Ovary (tissue), 9 donors: ENCODE measurements around the gene PRDM16. TPM values are rescaled to one million over a fixed set of nuclear protein-coding genes. Genes with fewer than 3 reads are reported as not detected.

Source experiments
- DNase-seq, 5 donors: peaks; one replicate each; pipeline ENCODE4 v3.0.0-alpha.2; 2019 to 2020
- H3K27ac ChIP-seq, 2 donors: fragments of 200-600 bp; one replicate each; pipeline versions ENCODE4 v1.5.1 to v1.8.0; 2019 to 2022
- H3K27me3 ChIP-seq: fragments of 200-600 bp; one replicate; pipeline ENCODE4 v1.8.0; 2022
- H3K36me3 ChIP-seq: fragments of 200-600 bp; sonication (generic); one replicate; pipeline ENCODE4 v1.5.1; 2019
- H3K4me1 ChIP-seq: one replicate; pipeline ENCODE4 v1.8.1; 2013; ENCODE audit warnings: mild to moderate bottlenecking, moderate library complexity; ENCODE audit not compliant: insufficient read depth
- H3K4me3 ChIP-seq: fragments of 200-600 bp; sonication (generic); one replicate; pipeline ENCODE4 v1.5.1; 2017
- H3K9me3 ChIP-seq, 2 donors: fragments of 200-600 bp in 1 of 2; sonication (generic) in 1 of 2; one replicate each; pipeline versions ENCODE4 v1.5.1 to v1.8.1; 2013 to 2019; ENCODE audit warnings: mild to moderate bottlenecking in 1 of 2, moderate library complexity in 1 of 2
- CTCF ChIP-seq, 3 donors: fragments of 450-650 bp in 2 of 3; fragments of 200-600 bp in 1 of 3; IDR thresholded peaks; one replicate each; pipeline versions ENCODE4 v1.5.1 to v1.8.0; 2016 to 2022; ENCODE audit warnings: antibody characterized with exemption in 3 of 3, mild to moderate bottlenecking in 1 of 3
- EP300 ChIP-seq: sonication (generic); formaldehyde crosslinking; IDR thresholded peaks from one replicate; pipeline ENCODE4 v1.6.1; 2017; ENCODE audit warnings: antibody characterized with exemption
- POLR2A ChIP-seq: fragments of 450-650 bp; IDR thresholded peaks from one replicate; pipeline ENCODE4 v1.6.1; 2017; ENCODE audit warnings: antibody characterized with exemption, mild to moderate bottlenecking, moderate library complexity
- WGBS, 3 donors: extraction: QIAGEN DNeasy Blood & Tissue Kit in 1 of 3; methylation state at CpG; one replicate each; pipeline versions ENCODE4 v1.1.5 to v1.1.7; 2013 to 2017; 5-methylcytosine and 5-hydroxymethylcytosine counted together
- intact Hi-C, 4 donors: fragments of 100-400 bp; cut with DNase I; formaldehyde crosslinking; loops; one replicate each; pipeline versions ENCODE4 v1.11.0 to v1.15.1; 2022 to 2023
- polyA plus RNA-seq, 2 donors: library from polyadenylated mRNA; stranded (reverse); fragments of 200-250 nt in 1 of 2; fragments of 350-450 nt in 1 of 2; fragmentation: Illumina TruSeq in 1 of 2; extraction: RNeasy Lipid Tissue Mini Kit (QIAGEN cat#74804) in 1 of 2; gene quantifications; one replicate each; pipeline ENCODE4 v1.2.3, GENCODE V29; 2013 to 2014
- total RNA-seq, 7 donors: library from RNA; depleted of rRNA in 2 of 7; stranded (reverse); fragments of >200 nt in 2 of 7; fragmentation: NEBNext Ultra II Directional in 3 of 7; extraction: Animal tissue kit (Norgen Biotek cat#: 25700) in 3 of 7; gene quantifications; one replicate each; pipeline versions ENCODE4 v1.1.0 to v1.2.4, GENCODE V29; 2016 to 2023
- donor health status: DM: no; HTN: no; CAD: no; lungs with moderate emphysema.
- donor health status: DM: no; HTN: no; CAD: no.
- donor health status: Bipolar disorder and iron deficiency.
- donor health status: DM: yes; HTN: yes; CAD: no.
- donor health status: DM: no; HTN: no; CAD: no.
- donor health status: DM: yes; HTN: yes; CAD: no.

PRDM16 gene
- total and polyA plus RNA-seq, 9 donors: 1.1 to 17.3 (median 3.9) TPM

GRCh38 chr1:3368711-3369445 is 299.9 kb downstream of the PRDM16 start:
- Histone ChIP-seq H3K27me3 (no peaks in the 10 kb centered on the region), H3K27ac (peak overlapping the region in 1 of 2 donors; percentile 50), H3K36me3 (no peaks in the 10 kb centered on the region), H3K4me3 (no peak overlapping the region), H3K9me3 (no peaks in the 10 kb centered on the region), H3K4me1 (peaks cover 11% of the 10 kb centered on the region)
- intact Hi-C loops: no loop called here
- DNase-seq: no peak
- WGBS, 3 donors: 61 to 70% (median 64%) methylated on average over 16 of the region's 16 CpGs
- TF ChIP-seq CTCF (IDR thresholded peaks at IDR 0.05) (no peak), POLR2A (no peak)

DNA sequence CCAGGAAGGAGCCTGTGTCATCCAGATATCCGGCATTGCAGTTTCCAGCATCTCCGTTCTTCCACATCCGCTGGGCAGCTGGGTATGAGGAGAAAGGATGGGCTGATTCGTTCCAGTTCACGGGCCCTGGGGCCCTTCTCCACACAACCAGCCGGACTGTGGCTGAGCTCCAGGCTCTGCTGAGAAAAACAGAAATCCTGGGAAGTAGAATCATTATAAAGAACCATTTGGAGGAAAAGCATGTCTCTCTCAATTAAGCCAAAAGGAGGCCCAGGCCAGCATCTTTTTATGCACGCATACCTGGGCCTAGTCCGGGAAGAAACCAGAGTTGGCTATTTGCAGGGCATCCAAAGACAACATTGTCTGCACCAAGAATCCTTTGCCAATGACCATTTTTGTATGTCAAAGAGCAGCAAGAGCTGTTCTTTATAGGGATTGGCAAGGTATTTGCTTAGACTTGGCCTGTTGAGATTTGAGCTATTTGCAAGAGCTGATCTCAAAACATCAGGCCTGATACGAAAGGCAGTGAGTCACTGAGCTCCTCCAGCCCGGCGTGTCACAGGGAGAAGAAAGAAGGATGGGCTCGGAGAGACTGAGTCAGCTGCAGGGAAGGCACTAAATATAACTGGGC is 300.6 kb downstream of the PRDM16 start:
- WGBS, 3 donors: 26 to 31% (median 26%) methylated on average over 12 of the region's 12 CpGs
- intact Hi-C loops: no loop called here
- TF ChIP-seq POLR2A (no peak), CTCF (IDR thresholded peaks at IDR 0.05) (no peak), EP300 (peak; percentile 36)
- H3K36me3 ChIP-seq: no peaks in the 10 kb centered on the region
- peak overlapping the region in 1 of 2 donors; percentile 50 for H3K27ac ChIP-seq
- H3K9me3 ChIP-seq: no peaks in the 10 kb centered on the region
- DNase-seq: peak in 4 of 5 donors; percentile 52 to 63 (median 55)
- H3K27me3 ChIP-seq: no peaks in the 10 kb centered on the region
- peaks cover 11% of the 10 kb centered on the region for H3K4me1 ChIP-seq
- no peak overlapping the region for H3K4me3 ChIP-seq

GRCh38 chr1:3370856-3371703 is 302.1 kb downstream of the PRDM16 start:
- WGBS, 3 donors: 94 to 95% (median 94%) methylated on average over 4 of the region's 4 CpGs
- Histone ChIP-seq H3K4me1 (peaks cover 11% of the 10 kb centered on the region), H3K27ac (no peak overlapping the region), H3K4me3 (no peak overlapping the region), H3K27me3 (no peaks in the 10 kb centered on the region), H3K9me3 (no peaks in the 10 kb centered on the region), H3K36me3 (no peaks in the 10 kb centered on the region)
- TF ChIP-seq CTCF (IDR thresholded peaks at IDR 0.05) (no peak), POLR2A (no peak), EP300 (no peak)
- no peak for DNase-seq
- intact Hi-C loops: no loop called here

GRCh38 chr1:3372317-3372716 is 303.3 kb downstream of the PRDM16 start:
- Histone ChIP-seq H3K9me3 (no peaks in the 10 kb centered on the region), H3K36me3 (no peaks in the 10 kb centered on the region), H3K27ac (no peak overlapping the region), H3K4me3 (no peak overlapping the region), H3K27me3 (no peaks in the 10 kb centered on the region), H3K4me1 (peaks cover 6% of the 10 kb centered on the region)
- no peak for DNase-seq
- intact Hi-C loops: no loop called here
- TF ChIP-seq CTCF (IDR thresholded peaks at IDR 0.05) (no peak), EP300 (no peak), POLR2A (no peak)
- 79 to 87% (median 81%) methylated on average over 9 of the region's 9 CpGs for WGBS, 3 donors
